HUES48 (cell line): ENCODE measurements around the gene PLEKHB2.
"Not testable (repeated sequence)": the region's sequence is repeated elsewhere in the genome, so short reads cannot be mapped to it uniquely, and the experiment has no call there.

Source experiments
- H3K27ac ChIP-seq: one replicate; pipeline ENCODE4 v1.7.0; 2013; ENCODE audit warnings: low read depth, low read length, inconsistent platforms
- H3K27me3 ChIP-seq: 2 replicates; pipeline ENCODE4 v1.6.1; 2013; ENCODE audit warnings: mild to moderate bottlenecking, low read length; ENCODE audit not compliant: control insufficient read depth, insufficient read depth
- H3K36me3 ChIP-seq: 2 replicates; pipeline ENCODE4 v1.6.1; 2013; ENCODE audit warnings: low read length; ENCODE audit not compliant: control insufficient read depth, insufficient read depth
- H3K4me1 ChIP-seq: 2 replicates; pipeline ENCODE4 v1.6.1; 2013; ENCODE audit warnings: mild to moderate bottlenecking, low read length; ENCODE audit not compliant: control insufficient read depth, insufficient read depth
- H3K4me3 ChIP-seq: 2 replicates; pipeline ENCODE4 v1.5.1; 2013; ENCODE audit warnings: mild to moderate bottlenecking, low read depth, low read length
- H3K9ac ChIP-seq: 2 replicates; pipeline ENCODE4 v1.6.1; 2013; ENCODE audit warnings: mild to moderate bottlenecking, low read depth, low read length, moderate library complexity
- H3K9me3 ChIP-seq: 2 replicates; pipeline ENCODE4 v1.6.1; 2013; ENCODE audit warnings: low read length; ENCODE audit not compliant: control insufficient read depth, insufficient read depth

Gene PLEKHB2

GRCh38 chr2:131146231-131146630 is 41.1 kb downstream of the PLEKHB2 start:
- no peak overlapping the region for H3K27ac ChIP-seq

GRCh38 chr2:131146749-131147148 is 41.6 kb downstream of the PLEKHB2 start:
- Histone ChIP-seq H3K9ac (no peak overlapping the region), H3K4me1 (no peaks in the 10 kb centered on the region), H3K4me3 (no peak overlapping the region), H3K27ac (no peak overlapping the region), H3K36me3 (peaks cover 78% of the 10 kb centered on the region), H3K27me3 (no peaks in the 10 kb centered on the region), H3K9me3 (no peaks in the 10 kb centered on the region)

More at GRCh38 chr2:131146231-131146630, 41.1 kb downstream of the PLEKHB2 start:
- Histone ChIP-seq H3K4me3 (no peak overlapping the region), H3K27me3 (no peaks in the 10 kb centered on the region), H3K36me3 (peaks cover 81% of the 10 kb centered on the region), H3K4me1 (no peaks in the 10 kb centered on the region), H3K9ac (no peak overlapping the region), H3K9me3 (no peaks in the 10 kb centered on the region)

GRCh38 chr2:131148426-131148825 is 43.3 kb downstream of the PLEKHB2 start:
- Histone ChIP-seq H3K27ac (no peak overlapping the region), H3K4me1 (no peaks in the 10 kb centered on the region), H3K9ac (no peak overlapping the region), H3K9me3 (no peaks in the 10 kb centered on the region), H3K27me3 (no peaks in the 10 kb centered on the region), H3K4me3 (no peak overlapping the region), H3K36me3 (peaks cover 64% of the 10 kb centered on the region)

- not testable (repeated sequence) for H3K4me3 ChIP-seq, H3K27ac ChIP-seq, H3K27me3 ChIP-seq, H3K4me1 ChIP-seq, H3K9me3 ChIP-seq, H3K9ac ChIP-seq
- peaks cover 47% of the 10 kb centered on the region for H3K36me3 ChIP-seq
These were observed 45.0 kb downstream of the PLEKHB2 start for GRCh38 chr2:131150109-131150508.

- H3K36me3 ChIP-seq: peaks cover 38% of the 10 kb centered on the region
These were observed 46.3 kb downstream of the PLEKHB2 start for GRCh38 chr2:131151398-131151797.

GRCh38 chr2:131152074-131152473 is 46.9 kb downstream of the PLEKHB2 start:
- H3K4me3 ChIP-seq: no peak overlapping the region
- H3K4me1 ChIP-seq: no peaks in the 10 kb centered on the region
- no peaks in the 10 kb centered on the region for H3K9me3 ChIP-seq
- no peak overlapping the region for H3K27ac ChIP-seq
- H3K27me3 ChIP-seq: no peaks in the 10 kb centered on the region
- peaks cover 32% of the 10 kb centered on the region for H3K36me3 ChIP-seq
- H3K9ac ChIP-seq: no peak overlapping the region

More at GRCh38 chr2:131151398-131151797, 46.3 kb downstream of the PLEKHB2 start:
- Histone ChIP-seq H3K9me3 (no peaks in the 10 kb centered on the region), H3K4me3 (no peak overlapping the region), H3K9ac (no peak overlapping the region), H3K27ac (no peak overlapping the region), H3K4me1 (no peaks in the 10 kb centered on the region), H3K27me3 (no peaks in the 10 kb centered on the region)

- Histone ChIP-seq H3K36me3 (peaks cover 20% of the 10 kb centered on the region), H3K4me1 (0 out of 2 replicates have a peak, but pooled peaks cover 3% of the 10 kb centered on the region), H3K27ac (no peak overlapping the region), H3K4me3 (no peak overlapping the region), H3K27me3 (no peaks in the 10 kb centered on the region), H3K9ac (no peak overlapping the region), H3K9me3 (no peaks in the 10 kb centered on the region)
These were observed 48.4 kb downstream of the PLEKHB2 start for GRCh38 chr2:131153529-131153928.

GRCh38 chr2:131154071-131154531 is 49.0 kb downstream of the PLEKHB2 start:
- no peaks in the 10 kb centered on the region for H3K27me3 ChIP-seq
- H3K9me3 ChIP-seq: no peaks in the 10 kb centered on the region
- H3K36me3 ChIP-seq: peaks cover 14% of the 10 kb centered on the region
- no peak overlapping the region for H3K9ac ChIP-seq
- 0 out of 2 replicates have a peak, but pooled peaks cover 3% of the 10 kb centered on the region for H3K4me1 ChIP-seq
- H3K27ac ChIP-seq: no peak overlapping the region
- H3K4me3 ChIP-seq: no peak overlapping the region

GRCh38 chr2:131154647-131155046 is 49.5 kb downstream of the PLEKHB2 start:
- Histone ChIP-seq H3K4me1 (0 out of 2 replicates have a peak, but pooled peaks cover 3% of the 10 kb centered on the region), H3K9ac (no peak overlapping the region), H3K9me3 (no peaks in the 10 kb centered on the region), H3K4me3 (no peak overlapping the region), H3K36me3 (peaks cover 9% of the 10 kb centered on the region), H3K27ac (no peak overlapping the region), H3K27me3 (no peaks in the 10 kb centered on the region)

GRCh38 chr2:131155208-131155855 is 50.2 kb downstream of the PLEKHB2 start:
- no peaks in the 10 kb centered on the region for H3K9me3 ChIP-seq
- no peaks in the 10 kb centered on the region for H3K27me3 ChIP-seq
- no peak overlapping the region for H3K4me3 ChIP-seq
- 0 out of 2 replicates have a peak, but pooled peaks cover 3% of the 10 kb centered on the region for H3K4me1 ChIP-seq
- H3K9ac ChIP-seq: no peak overlapping the region
- peaks cover 5% of the 10 kb centered on the region; the same call in 1 of the 2 replicates for H3K36me3 ChIP-seq
- no peak overlapping the region for H3K27ac ChIP-seq

- H3K27me3 ChIP-seq: no peaks in the 10 kb centered on the region
- H3K4me1 ChIP-seq: 0 out of 2 replicates have a peak, but pooled peaks cover 3% of the 10 kb centered on the region
- no peak overlapping the region for H3K9ac ChIP-seq
- no peaks in the 10 kb centered on the region for H3K36me3 ChIP-seq
- H3K9me3 ChIP-seq: no peaks in the 10 kb centered on the region
- no peak overlapping the region for H3K4me3 ChIP-seq
- H3K27ac ChIP-seq: no peak overlapping the region
These were observed 51.5 kb downstream of the PLEKHB2 start for GRCh38 chr2:131156452-131157149.
